ENCODE data around the gene TEX52.

DNA sequence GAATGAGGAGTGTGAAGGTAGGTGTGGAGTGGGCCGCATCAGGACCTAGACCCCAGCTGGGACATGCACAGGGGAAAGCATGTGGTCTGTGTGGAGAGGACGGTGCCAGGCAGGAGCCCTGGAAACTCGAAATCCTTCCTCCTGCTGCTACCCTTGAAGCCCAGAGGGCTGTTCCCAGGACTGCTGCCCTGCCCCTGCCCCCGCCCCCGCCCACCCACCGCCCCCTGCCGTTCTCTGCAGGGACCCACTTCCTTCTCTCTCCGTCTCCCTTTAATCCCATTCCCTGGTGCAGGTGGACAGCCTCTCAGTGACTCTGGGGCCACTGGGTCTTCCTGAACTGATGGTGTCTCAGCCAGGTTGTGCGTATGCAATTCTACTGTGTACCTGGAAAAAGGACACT lies 36.4 kb downstream of the TEX52 start:
- no peak for TF ChIP-seq TAF1 (IDR thresholded peaks at IDR 0.05; ENCODE audit: low read depth)
- TF ChIP-seq RAD21 (IDR thresholded peaks at IDR 0.05; ENCODE audit: low read depth), result no peak
- TF ChIP-seq TCF12 (IDR thresholded peaks at IDR 0.05; ENCODE audit: low read depth), result no peak
- no peak for TF ChIP-seq EP300 (IDR thresholded peaks at IDR 0.05; ENCODE audit: borderline replicate concordance)
- TF ChIP-seq FOXM1 (IDR thresholded peaks at IDR 0.05; ENCODE audit: borderline replicate concordance, low read depth), result no peak
- no peak for TF ChIP-seq CREB1 (IDR thresholded peaks at IDR 0.05; ENCODE audit: low read depth)
- TF ChIP-seq CEBPB (IDR thresholded peaks at IDR 0.05), result no peak
- TF ChIP-seq, protein P1, sequence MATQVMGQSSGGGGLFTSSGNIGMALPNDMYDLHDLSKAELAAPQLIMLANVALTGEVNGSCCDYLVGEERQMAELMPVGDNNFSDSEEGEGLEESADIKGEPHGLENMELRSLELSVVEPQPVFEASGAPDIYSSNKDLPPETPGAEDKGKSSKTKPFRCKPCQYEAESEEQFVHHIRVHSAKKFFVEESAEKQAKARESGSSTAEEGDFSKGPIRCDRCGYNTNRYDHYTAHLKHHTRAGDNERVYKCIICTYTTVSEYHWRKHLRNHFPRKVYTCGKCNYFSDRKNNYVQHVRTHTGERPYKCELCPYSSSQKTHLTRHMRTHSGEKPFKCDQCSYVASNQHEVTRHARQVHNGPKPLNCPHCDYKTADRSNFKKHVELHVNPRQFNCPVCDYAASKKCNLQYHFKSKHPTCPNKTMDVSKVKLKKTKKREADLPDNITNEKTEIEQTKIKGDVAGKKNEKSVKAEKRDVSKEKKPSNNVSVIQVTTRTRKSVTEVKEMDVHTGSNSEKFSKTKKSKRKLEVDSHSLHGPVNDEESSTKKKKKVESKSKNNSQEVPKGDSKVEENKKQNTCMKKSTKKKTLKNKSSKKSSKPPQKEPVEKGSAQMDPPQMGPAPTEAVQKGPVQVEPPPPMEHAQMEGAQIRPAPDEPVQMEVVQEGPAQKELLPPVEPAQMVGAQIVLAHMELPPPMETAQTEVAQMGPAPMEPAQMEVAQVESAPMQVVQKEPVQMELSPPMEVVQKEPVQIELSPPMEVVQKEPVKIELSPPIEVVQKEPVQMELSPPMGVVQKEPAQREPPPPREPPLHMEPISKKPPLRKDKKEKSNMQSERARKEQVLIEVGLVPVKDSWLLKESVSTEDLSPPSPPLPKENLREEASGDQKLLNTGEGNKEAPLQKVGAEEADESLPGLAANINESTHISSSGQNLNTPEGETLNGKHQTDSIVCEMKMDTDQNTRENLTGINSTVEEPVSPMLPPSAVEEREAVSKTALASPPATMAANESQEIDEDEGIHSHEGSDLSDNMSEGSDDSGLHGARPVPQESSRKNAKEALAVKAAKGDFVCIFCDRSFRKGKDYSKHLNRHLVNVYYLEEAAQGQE (IDR thresholded peaks at IDR 0.05; ENCODE audit: low read depth), result no peak
- TF ChIP-seq YY1 (IDR thresholded peaks at IDR 0.05; ENCODE audit: low read depth), result no peak
- no peak for TF ChIP-seq NFIC (IDR thresholded peaks at IDR 0.05)

Data from Ishikawa (cell line).